Measurements from ENCODE around the gene RPL34. TPM values are rescaled to one million over a fixed set of nuclear protein-coding genes. Genes with fewer than 3 reads are reported as not detected.

The RPL34 gene
- polyA plus RNA-seq, 1 of the 3 experiments (the other 2 are of a cell fraction): 2,955 TPM

DNA sequence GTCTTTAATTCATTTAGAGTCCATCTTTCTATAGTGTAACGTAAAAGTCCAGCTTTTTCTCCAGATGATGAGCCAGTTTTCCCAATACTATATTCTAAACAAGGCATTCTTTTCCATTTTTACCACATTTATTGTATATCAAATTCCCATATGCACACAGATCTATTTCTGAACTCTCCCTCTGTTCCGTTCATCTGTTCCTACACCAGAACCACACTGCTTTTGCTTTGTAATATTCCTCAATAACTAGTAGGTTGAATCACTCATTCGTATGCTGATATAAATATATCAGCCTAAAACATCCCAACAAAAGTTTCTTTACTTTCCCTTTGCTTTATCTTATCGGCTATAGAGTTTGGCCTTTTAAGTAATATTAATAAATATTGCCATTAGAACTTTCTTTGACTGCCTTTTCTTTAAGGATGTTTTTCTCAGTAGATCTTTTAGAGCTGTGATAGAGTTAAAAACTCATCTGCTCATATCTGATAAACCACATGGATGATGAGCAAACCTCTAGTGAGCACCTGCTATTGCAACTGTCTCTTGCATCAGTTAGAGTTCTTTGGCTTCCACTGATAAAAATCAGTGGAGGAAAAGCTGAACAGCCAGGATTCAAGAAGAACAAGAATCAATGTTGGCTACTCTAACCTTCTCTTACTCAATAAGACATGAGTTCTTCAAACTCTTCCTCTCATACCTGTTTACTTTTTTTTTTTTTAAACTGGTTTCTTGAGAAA, 13.1 kb upstream of the RPL34 start:
- Histone ChIP-seq H3K79me2 (ENCODE audit: insufficient read depth) (no peaks in the 10 kb centered on the region), H2AFZ (ENCODE audit: low read depth) (no peak overlapping the region), H3F3A (replicated peaks; ENCODE audit: insufficient read depth) (no peaks in the 10 kb centered on the region), H3K4me1 (ENCODE audit: control insufficient read depth in 1 of 2, insufficient read depth in 2 of 2, low read depth in 1 of 2, low read length in 1 of 2) (no peaks in the 10 kb centered on the region), H4K20me1 (ENCODE audit: insufficient read depth) (no peaks in the 10 kb centered on the region), H3K36me3 (replicated peaks in 1 of 2; ENCODE audit: control insufficient read depth in 1 of 2, insufficient read depth in 2 of 2, low read length in 1 of 2) (no peaks in the 10 kb centered on the region), H3K27me3 (ENCODE audit: insufficient read depth) (no peaks in the 10 kb centered on the region), H3K9me3 (no peaks in the 10 kb centered on the region), H3K27ac (ENCODE audit: low read depth in 2 of 2, low read length in 1 of 2) (no peak overlapping the region), H3K9ac (no peak overlapping the region), H3K9me2 (no peaks in the 10 kb centered on the region), H3K4me3 (ENCODE audit: low read depth in 2 of 2, low read length in 1 of 2) (no peak overlapping the region), H3K4me2 (no peak overlapping the region)
- POLR2A ChIA-PET: no interaction called here
- TF ChIP-seq, protein P1, sequence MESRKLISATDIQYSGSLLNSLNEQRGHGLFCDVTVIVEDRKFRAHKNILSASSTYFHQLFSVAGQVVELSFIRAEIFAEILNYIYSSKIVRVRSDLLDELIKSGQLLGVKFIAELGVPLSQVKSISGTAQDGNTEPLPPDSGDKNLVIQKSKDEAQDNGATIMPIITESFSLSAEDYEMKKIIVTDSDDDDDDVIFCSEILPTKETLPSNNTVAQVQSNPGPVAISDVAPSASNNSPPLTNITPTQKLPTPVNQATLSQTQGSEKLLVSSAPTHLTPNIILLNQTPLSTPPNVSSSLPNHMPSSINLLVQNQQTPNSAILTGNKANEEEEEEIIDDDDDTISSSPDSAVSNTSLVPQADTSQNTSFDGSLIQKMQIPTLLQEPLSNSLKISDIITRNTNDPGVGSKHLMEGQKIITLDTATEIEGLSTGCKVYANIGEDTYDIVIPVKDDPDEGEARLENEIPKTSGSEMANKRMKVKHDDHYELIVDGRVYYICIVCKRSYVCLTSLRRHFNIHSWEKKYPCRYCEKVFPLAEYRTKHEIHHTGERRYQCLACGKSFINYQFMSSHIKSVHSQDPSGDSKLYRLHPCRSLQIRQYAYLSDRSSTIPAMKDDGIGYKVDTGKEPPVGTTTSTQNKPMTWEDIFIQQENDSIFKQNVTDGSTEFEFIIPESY (IDR thresholded peaks at IDR 0.05; ENCODE audit: borderline replicate concordance, low read depth): no peak
- no peak for TF ChIP-seq ELF1 (IDR thresholded peaks at IDR 0.05)
- no peak for DNase-seq
- CTCF ChIA-PET: interaction anchor here (1.8 kb wide), 2 partner anchors 35 to 588 kb away, joined by 3 to 4 read pairs; no protein-coding TSS in a partner anchor
- 61% methylated on average over 4 of the region's 4 CpGs for WGBS (ENCODE audit: low lambda C conversion rate)

DNA sequence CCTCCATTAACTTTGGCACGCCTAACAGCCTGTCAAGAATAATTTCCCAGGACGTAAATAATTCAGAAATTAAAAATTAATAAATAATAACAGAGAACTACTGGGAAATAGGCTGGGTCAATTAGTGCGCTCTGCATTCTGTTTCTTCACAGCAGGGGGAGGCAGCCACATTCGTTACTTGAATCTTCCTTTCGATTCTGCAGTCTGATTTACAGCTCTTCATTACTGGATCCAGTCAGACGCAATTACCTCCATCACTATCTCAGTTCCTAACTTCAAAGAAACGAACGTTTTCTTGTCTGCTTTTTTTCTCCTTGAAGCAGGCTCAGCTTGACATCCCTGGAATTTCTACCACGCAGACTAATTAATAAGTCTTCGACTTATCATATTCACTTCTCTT, 9.0 kb upstream of the RPL34 start:
- H3K4me2 ChIP-seq: no peak overlapping the region
- H4K20me1 ChIP-seq (ENCODE audit: insufficient read depth): no peaks in the 10 kb centered on the region
- ChIA-PET CTCF (no interaction called here), POLR2A (no interaction called here)
- H3K27ac ChIP-seq (ENCODE audit: low read depth in 2 of 2, low read length in 1 of 2): no peak overlapping the region
- peaks cover 0 to 6% of the 10 kb centered on the region in 2 experiments for H3K36me3 ChIP-seq (replicated peaks in 1 of 2; ENCODE audit: control insufficient read depth in 1 of 2, insufficient read depth in 2 of 2, low read length in 1 of 2)
- H3K9me3 ChIP-seq: peaks cover 6% of the 10 kb centered on the region
- DNase-seq: no peak
- no peaks in the 10 kb centered on the region for H3K4me1 ChIP-seq (ENCODE audit: control insufficient read depth in 1 of 2, insufficient read depth in 2 of 2, low read depth in 1 of 2, low read length in 1 of 2)
- no peak overlapping the region for H3K4me3 ChIP-seq (ENCODE audit: low read depth in 2 of 2, low read length in 1 of 2)
- TF ChIP-seq CHD2 (IDR thresholded peaks at IDR 0.05; ENCODE audit: low read length, partially characterized antibody) (no peak), RCOR1 (IDR thresholded peaks at IDR 0.05; ENCODE audit: low read length) (no peak), EZH2phosphoT487 (IDR thresholded peaks at IDR 0.05; ENCODE audit: borderline replicate concordance, low read depth) (no peak), MXI1 (IDR thresholded peaks at IDR 0.05; ENCODE audit: low read depth, low read length) (no peak), ELF1 (IDR thresholded peaks at IDR 0.05) (no peak), NRF1 (IDR thresholded peaks at IDR 0.05; ENCODE audit: low read depth, low read length) (no peak), FOXJ3 (CRISPR knock-in tag; IDR thresholded peaks at IDR 0.05) (no peak), YY1 (IDR thresholded peaks at IDR 0.05; ENCODE audit: low read depth) (no peak)
- TF ChIP-seq, protein P2, sequence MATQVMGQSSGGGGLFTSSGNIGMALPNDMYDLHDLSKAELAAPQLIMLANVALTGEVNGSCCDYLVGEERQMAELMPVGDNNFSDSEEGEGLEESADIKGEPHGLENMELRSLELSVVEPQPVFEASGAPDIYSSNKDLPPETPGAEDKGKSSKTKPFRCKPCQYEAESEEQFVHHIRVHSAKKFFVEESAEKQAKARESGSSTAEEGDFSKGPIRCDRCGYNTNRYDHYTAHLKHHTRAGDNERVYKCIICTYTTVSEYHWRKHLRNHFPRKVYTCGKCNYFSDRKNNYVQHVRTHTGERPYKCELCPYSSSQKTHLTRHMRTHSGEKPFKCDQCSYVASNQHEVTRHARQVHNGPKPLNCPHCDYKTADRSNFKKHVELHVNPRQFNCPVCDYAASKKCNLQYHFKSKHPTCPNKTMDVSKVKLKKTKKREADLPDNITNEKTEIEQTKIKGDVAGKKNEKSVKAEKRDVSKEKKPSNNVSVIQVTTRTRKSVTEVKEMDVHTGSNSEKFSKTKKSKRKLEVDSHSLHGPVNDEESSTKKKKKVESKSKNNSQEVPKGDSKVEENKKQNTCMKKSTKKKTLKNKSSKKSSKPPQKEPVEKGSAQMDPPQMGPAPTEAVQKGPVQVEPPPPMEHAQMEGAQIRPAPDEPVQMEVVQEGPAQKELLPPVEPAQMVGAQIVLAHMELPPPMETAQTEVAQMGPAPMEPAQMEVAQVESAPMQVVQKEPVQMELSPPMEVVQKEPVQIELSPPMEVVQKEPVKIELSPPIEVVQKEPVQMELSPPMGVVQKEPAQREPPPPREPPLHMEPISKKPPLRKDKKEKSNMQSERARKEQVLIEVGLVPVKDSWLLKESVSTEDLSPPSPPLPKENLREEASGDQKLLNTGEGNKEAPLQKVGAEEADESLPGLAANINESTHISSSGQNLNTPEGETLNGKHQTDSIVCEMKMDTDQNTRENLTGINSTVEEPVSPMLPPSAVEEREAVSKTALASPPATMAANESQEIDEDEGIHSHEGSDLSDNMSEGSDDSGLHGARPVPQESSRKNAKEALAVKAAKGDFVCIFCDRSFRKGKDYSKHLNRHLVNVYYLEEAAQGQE (IDR thresholded peaks at IDR 0.05; ENCODE audit: low read depth, low read length): no peak
- no peak overlapping the region for H2AFZ ChIP-seq (ENCODE audit: low read depth)
- no peaks in the 10 kb centered on the region for H3K79me2 ChIP-seq (ENCODE audit: insufficient read depth)
- no peaks in the 10 kb centered on the region for H3F3A ChIP-seq (replicated peaks; ENCODE audit: insufficient read depth)
- 78% methylated on average over 10 of the region's 10 CpGs for WGBS (ENCODE audit: low lambda C conversion rate)
- no peaks in the 10 kb centered on the region for H3K27me3 ChIP-seq (ENCODE audit: insufficient read depth)
- H3K9me2 ChIP-seq: no peaks in the 10 kb centered on the region
- no peak overlapping the region for H3K9ac ChIP-seq

Measured in SK-N-SH (cell line).